ENCODE measurements around the gene ACTR8. TPM values are rescaled to one million over a fixed set of nuclear protein-coding genes. Genes with fewer than 3 reads are reported as not detected.
A peak's percentile ranks its signal among the peaks of the same experiment; 100 is the strongest.

The ACTR8 gene
- total and polyA plus RNA-seq, 2 of the 13 experiments (the other 11 are each of a cell fraction or from before 2014, with no cell fraction given): 15.5 to 29.0 TPM

GRCh38 chr3:53843195-53844177, 38.5 kb downstream of the ACTR8 start (continued):
- TF ChIP-seq, protein P1, sequence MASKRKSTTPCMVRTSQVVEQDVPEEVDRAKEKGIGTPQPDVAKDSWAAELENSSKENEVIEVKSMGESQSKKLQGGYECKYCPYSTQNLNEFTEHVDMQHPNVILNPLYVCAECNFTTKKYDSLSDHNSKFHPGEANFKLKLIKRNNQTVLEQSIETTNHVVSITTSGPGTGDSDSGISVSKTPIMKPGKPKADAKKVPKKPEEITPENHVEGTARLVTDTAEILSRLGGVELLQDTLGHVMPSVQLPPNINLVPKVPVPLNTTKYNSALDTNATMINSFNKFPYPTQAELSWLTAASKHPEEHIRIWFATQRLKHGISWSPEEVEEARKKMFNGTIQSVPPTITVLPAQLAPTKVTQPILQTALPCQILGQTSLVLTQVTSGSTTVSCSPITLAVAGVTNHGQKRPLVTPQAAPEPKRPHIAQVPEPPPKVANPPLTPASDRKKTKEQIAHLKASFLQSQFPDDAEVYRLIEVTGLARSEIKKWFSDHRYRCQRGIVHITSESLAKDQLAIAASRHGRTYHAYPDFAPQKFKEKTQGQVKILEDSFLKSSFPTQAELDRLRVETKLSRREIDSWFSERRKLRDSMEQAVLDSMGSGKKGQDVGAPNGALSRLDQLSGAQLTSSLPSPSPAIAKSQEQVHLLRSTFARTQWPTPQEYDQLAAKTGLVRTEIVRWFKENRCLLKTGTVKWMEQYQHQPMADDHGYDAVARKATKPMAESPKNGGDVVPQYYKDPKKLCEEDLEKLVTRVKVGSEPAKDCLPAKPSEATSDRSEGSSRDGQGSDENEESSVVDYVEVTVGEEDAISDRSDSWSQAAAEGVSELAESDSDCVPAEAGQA (IDR thresholded peaks at IDR 0.05; ENCODE audit: low read depth): no peak
- TF ChIP-seq, protein P1 (CRISPR knock-in tag; IDR thresholded peaks at IDR 0.05; ENCODE audit: borderline replicate concordance): no peak
- TF ChIP-seq, protein P2, sequence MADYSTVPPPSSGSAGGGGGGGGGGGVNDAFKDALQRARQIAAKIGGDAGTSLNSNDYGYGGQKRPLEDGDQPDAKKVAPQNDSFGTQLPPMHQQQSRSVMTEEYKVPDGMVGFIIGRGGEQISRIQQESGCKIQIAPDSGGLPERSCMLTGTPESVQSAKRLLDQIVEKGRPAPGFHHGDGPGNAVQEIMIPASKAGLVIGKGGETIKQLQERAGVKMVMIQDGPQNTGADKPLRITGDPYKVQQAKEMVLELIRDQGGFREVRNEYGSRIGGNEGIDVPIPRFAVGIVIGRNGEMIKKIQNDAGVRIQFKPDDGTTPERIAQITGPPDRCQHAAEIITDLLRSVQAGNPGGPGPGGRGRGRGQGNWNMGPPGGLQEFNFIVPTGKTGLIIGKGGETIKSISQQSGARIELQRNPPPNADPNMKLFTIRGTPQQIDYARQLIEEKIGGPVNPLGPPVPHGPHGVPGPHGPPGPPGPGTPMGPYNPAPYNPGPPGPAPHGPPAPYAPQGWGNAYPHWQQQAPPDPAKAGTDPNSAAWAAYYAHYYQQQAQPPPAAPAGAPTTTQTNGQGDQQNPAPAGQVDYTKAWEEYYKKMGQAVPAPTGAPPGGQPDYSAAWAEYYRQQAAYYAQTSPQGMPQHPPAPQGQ (CRISPR knock-in tag; IDR thresholded peaks at IDR 0.05; ENCODE audit: borderline replicate concordance): no peak
- TF ChIP-seq ZNF788 (CRISPR knock-in tag; IDR thresholded peaks at IDR 0.05; ENCODE audit: borderline replicate concordance) (no peak), ZFP36L2 (CRISPR knock-in tag; IDR thresholded peaks at IDR 0.05) (no peak), ZNF710 (CRISPR knock-in tag; IDR thresholded peaks at IDR 0.05; ENCODE audit: borderline replicate concordance) (no peak), ZNF460 (CRISPR knock-in tag; IDR thresholded peaks at IDR 0.05; ENCODE audit: borderline replicate concordance) (peak; percentile 23; the same call in 1 of the 2 replicates), MTA3 (CRISPR knock-in tag; IDR thresholded peaks at IDR 0.05) (no peak)
- TF ChIP-seq, protein P3, sequence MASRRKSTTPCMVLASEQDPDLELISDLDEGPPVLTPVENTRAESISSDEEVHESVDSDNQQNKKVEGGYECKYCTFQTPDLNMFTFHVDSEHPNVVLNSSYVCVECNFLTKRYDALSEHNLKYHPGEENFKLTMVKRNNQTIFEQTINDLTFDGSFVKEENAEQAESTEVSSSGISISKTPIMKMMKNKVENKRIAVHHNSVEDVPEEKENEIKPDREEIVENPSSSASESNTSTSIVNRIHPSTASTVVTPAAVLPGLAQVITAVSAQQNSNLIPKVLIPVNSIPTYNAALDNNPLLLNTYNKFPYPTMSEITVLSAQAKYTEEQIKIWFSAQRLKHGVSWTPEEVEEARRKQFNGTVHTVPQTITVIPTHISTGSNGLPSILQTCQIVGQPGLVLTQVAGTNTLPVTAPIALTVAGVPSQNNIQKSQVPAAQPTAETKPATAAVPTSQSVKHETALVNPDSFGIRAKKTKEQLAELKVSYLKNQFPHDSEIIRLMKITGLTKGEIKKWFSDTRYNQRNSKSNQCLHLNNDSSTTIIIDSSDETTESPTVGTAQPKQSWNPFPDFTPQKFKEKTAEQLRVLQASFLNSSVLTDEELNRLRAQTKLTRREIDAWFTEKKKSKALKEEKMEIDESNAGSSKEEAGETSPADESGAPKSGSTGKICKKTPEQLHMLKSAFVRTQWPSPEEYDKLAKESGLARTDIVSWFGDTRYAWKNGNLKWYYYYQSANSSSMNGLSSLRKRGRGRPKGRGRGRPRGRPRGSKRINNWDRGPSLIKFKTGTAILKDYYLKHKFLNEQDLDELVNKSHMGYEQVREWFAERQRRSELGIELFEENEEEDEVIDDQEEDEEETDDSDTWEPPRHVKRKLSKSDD (CRISPR knock-in tag; IDR thresholded peaks at IDR 0.05; ENCODE audit: low read depth): no peak
- TF ChIP-seq, protein P4, sequence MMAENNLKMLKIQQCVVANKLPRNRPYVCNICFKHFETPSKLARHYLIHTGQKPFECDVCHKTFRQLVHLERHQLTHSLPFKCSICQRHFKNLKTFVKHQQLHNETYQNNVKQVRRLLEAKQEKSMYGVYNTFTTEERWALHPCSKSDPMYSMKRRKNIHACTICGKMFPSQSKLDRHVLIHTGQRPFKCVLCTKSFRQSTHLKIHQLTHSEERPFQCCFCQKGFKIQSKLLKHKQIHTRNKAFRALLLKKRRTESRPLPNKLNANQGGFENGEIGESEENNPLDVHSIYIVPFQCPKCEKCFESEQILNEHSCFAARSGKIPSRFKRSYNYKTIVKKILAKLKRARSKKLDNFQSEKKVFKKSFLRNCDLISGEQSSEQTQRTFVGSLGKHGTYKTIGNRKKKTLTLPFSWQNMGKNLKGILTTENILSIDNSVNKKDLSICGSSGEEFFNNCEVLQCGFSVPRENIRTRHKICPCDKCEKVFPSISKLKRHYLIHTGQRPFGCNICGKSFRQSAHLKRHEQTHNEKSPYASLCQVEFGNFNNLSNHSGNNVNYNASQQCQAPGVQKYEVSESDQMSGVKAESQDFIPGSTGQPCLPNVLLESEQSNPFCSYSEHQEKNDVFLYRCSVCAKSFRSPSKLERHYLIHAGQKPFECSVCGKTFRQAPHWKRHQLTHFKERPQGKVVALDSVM (CRISPR knock-in tag; IDR thresholded peaks at IDR 0.05): no peak

Data from HepG2 (cell line).